Neutrophil (primary cell): ENCODE measurements around the gene YPEL4.

Experiments used
- H3K27ac ChIP-seq: fragments of 200-600 bp; sonication (generic); 2 replicates; pipeline ENCODE4 v1.5.1; 2016; ENCODE audit warnings: mild to moderate bottlenecking, moderate library complexity
- H3K27me3 ChIP-seq: fragments of 200-600 bp; sonication (generic); 2 replicates; pipeline ENCODE4 v1.6.0; 2016; ENCODE audit warnings: mild to moderate bottlenecking
- H3K36me3 ChIP-seq: fragments of 200-600 bp; sonication (generic); 2 replicates; pipeline ENCODE4 v1.5.1; 2017
- H3K4me1 ChIP-seq, 2 experiments: fragments of 200-600 bp in 1 of 2; sonication (generic) in 1 of 2; 1 replicate in 1 of 2; 2 replicates in 1 of 2; pipeline versions ENCODE4 v1.5.1 to v1.6.1; 2013 to 2016; ENCODE audit warnings: low read depth in 1 of 2, low read length in 1 of 2, mild to moderate bottlenecking in 1 of 2, moderate library complexity in 1 of 2; ENCODE audit not compliant: control insufficient read depth in 1 of 2, insufficient read depth in 1 of 2
- H3K4me3 ChIP-seq, 2 experiments: fragments of 200-600 bp in 1 of 2; sonication (generic) in 1 of 2; 1 replicate in 1 of 2; 2 replicates in 1 of 2; pipeline ENCODE4 v1.5.1; 2013 to 2016; ENCODE audit warnings: low read depth in 1 of 2, low read length in 1 of 2, mild to moderate bottlenecking in 1 of 2, moderate library complexity in 1 of 2
- H3K9me3 ChIP-seq: fragments of 200-600 bp; sonication (generic); 2 replicates; pipeline ENCODE4 v1.5.1; 2016
- CTCF ChIP-seq: fragments of 200-600 bp; sonication (generic); IDR thresholded peaks from 2 replicates; pipeline ENCODE4 v1.5.1; 2016; ENCODE audit warnings: antibody characterized with exemption

YPEL4 gene

GRCh38 chr11:57663975-57664374 is 14.3 kb upstream of the YPEL4 start:
- TF ChIP-seq CTCF = no peak
- peaks cover 18 to 21% of the 10 kb centered on the region in 2 experiments for H3K4me1 ChIP-seq
- H3K27ac ChIP-seq = no peak overlapping the region

GRCh38 chr11:57662893-57663292 is 13.2 kb upstream of the YPEL4 start:
- Histone ChIP-seq H3K27ac (no peak overlapping the region), H3K9me3 (no peaks in the 10 kb centered on the region), H3K4me1 (peaks cover 20 to 22% of the 10 kb centered on the region in 2 experiments), H3K4me3 (no peak overlapping the region), H3K27me3 (no peaks in the 10 kb centered on the region), H3K36me3 (peaks cover 36% of the 10 kb centered on the region)
- TF ChIP-seq CTCF = no peak

More at GRCh38 chr11:57663975-57664374, 14.3 kb upstream of the YPEL4 start:
- H3K9me3 ChIP-seq = no peaks in the 10 kb centered on the region
- H3K36me3 ChIP-seq = peaks cover 36% of the 10 kb centered on the region
- no peaks in the 10 kb centered on the region for H3K27me3 ChIP-seq
- no peak overlapping the region for H3K4me3 ChIP-seq

GRCh38 chr11:57659669-57660068 is 10.0 kb upstream of the YPEL4 start:
- no peaks in the 10 kb centered on the region for H3K9me3 ChIP-seq
- no peak overlapping the region for H3K4me3 ChIP-seq
- H3K4me1 ChIP-seq = peaks cover 14 to 17% of the 10 kb centered on the region in 2 experiments
- TF ChIP-seq CTCF = no peak
- H3K36me3 ChIP-seq = peaks cover 36% of the 10 kb centered on the region
- no peak overlapping the region for H3K27ac ChIP-seq
- no peaks in the 10 kb centered on the region for H3K27me3 ChIP-seq

DNA sequence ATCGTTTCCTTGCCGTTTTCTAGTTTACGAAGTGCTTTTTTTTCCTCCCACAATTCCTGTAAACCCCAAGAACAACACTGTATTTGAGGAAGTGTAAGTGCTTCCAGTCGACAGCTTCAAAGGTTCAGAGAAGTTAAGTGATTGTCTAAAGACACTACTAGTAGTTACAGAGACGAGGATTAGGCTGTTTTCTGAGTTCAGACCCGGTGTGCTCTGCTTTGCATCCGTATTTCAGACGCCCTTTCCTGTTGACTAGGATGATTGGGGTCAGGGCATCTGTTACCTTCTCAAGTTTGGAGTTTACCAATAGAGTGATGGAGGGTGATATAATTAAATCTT is 8.3 kb upstream of the YPEL4 start:
- H3K36me3 ChIP-seq = peaks cover 36% of the 10 kb centered on the region
- H3K4me3 ChIP-seq = peak overlapping the region; percentile 79 to 88
- peaks cover 18 to 26% of the 10 kb centered on the region in 2 experiments for H3K4me1 ChIP-seq
- no peaks in the 10 kb centered on the region for H3K9me3 ChIP-seq
- H3K27me3 ChIP-seq = no peaks in the 10 kb centered on the region
- peak overlapping the region; percentile 84 for H3K27ac ChIP-seq
- no peak for TF ChIP-seq CTCF

GRCh38 chr11:57657194-57658022 is 7.7 kb upstream of the YPEL4 start, which contains the start of gene CLP1:
CLP1 (plus strand) TSS chr11:57657762; CDS start chr11:57659477, 1,715 bp downstream.
- Histone ChIP-seq H3K27ac (peak within 1 kb of the TSS; percentile 84), H3K4me3 (peak within 1 kb of the TSS; percentile 79 to 88), H3K4me1 (peaks cover 24 to 32% of the 10 kb centered on the region in 2 experiments), H3K36me3 (peaks cover 33% of the 10 kb centered on the region), H3K9me3 (no peaks in the 10 kb centered on the region), H3K27me3 (no peaks in the 10 kb centered on the region)
- TF ChIP-seq CTCF = peak; percentile 55
